ENCODE measurements around the gene CELF2. TPM values are rescaled to one million over a fixed set of nuclear protein-coding genes. Genes with fewer than 3 reads are reported as not detected.

CELF2 gene
- total and polyA plus RNA-seq, 2 donors from 2014 or later, result 1.7 to 39.2 TPM

DNA sequence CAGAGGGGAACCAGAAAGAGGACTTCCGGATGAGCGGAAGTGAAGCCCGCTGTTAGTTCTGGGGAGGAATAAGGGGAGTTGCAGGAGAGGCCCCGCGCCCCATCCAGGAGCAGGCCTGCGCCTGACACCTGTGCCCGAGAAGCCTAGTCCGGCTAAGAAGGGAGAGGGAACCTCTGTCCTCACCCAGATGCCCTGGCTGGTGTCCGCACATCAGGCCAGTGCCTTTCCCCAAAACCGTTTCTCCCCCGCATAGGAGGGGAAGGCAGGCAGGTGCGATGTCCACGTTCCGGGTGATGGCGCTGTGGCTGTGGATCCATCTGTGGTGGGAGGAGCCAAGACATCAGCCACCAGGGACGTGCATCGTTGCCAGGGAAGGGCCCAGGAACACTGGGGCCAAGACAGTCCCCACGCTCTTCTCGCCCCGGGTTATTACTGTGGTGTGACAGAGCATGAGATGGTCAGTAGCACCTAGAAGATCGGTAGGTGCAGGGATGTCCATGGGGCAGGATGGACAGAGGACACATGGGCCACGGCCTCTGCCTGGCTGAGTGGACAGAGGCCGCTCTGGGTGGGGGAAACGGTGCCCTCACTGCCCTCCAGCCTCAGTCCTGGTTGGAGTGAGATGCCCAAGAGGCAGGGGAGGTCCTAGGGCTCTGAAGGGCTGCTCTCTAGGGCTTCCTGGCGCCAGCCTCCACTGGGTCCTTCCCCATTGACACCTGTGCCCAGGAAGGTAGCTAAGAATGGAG lies 262.7 kb downstream of the CELF2 start:
- no peak overlapping the region for H3K4me3 ChIP-seq (ENCODE audit: low read length in 3 of 3)
- TF ChIP-seq CTCF (IDR thresholded peaks at IDR 0.05; ENCODE audit: borderline replicate concordance, extremely low read depth, insufficient read depth), result no peak
- intact Hi-C loops (cut with DNase I), result no loop called here
- no peaks in the 10 kb centered on the region for H3K9me3 ChIP-seq (ENCODE audit: control insufficient read depth in 2 of 3, insufficient read depth in 1 of 3, low read length in 3 of 3)
- FAIRE-seq (no peak), DNase-seq (no peak)
- no peaks in the 10 kb centered on the region for H3K4me1 ChIP-seq (ENCODE audit: control insufficient read depth in 2 of 3, insufficient read depth in 2 of 3, low read depth in 1 of 3, low read length in 3 of 3)
- no peaks in the 10 kb centered on the region for H3K27me3 ChIP-seq (ENCODE audit: control insufficient read depth, insufficient read depth, low read length)
- no peaks in the 10 kb centered on the region for H3K36me3 ChIP-seq (ENCODE audit: control insufficient read depth in 2 of 3, insufficient read depth in 3 of 3, low read length in 3 of 3)
- H3K9ac ChIP-seq (ENCODE audit: low read length in 3 of 3), result no peak overlapping the region
- no peak overlapping the region for H3K27ac ChIP-seq (ENCODE audit: low read depth in 2 of 2, low read length in 2 of 2)

DNA sequence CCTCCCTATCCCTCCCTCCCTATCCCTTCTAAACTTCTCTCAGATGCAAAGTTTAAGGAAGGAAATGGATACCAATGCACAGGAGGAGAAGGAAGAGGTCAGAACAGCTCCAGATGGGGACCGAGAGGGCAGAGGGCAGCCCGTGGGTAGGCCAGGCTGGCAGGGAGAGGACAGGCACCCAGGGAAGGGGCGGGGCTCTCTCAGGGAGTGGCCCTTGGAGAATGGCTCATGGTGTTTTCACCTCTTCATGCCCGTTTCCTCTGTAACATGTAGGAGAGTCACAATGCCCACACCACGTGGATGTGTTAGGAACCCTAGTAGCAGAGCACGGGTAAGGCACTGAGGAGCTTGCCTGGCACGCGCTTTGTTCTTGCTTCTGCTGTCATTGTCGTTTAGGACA lies 264.5 kb downstream of the CELF2 start:
- Histone ChIP-seq H3K4me1 (ENCODE audit: control insufficient read depth in 2 of 3, insufficient read depth in 2 of 3, low read depth in 1 of 3, low read length in 3 of 3) (no peaks in the 10 kb centered on the region), H3K27ac (ENCODE audit: low read depth in 2 of 2, low read length in 2 of 2) (no peak overlapping the region), H3K9ac (ENCODE audit: low read length in 3 of 3) (no peak overlapping the region), H3K9me3 (ENCODE audit: control insufficient read depth in 2 of 3, insufficient read depth in 1 of 3, low read length in 3 of 3) (no peaks in the 10 kb centered on the region), H3K4me3 (ENCODE audit: low read length in 3 of 3) (no peak overlapping the region), H3K27me3 (ENCODE audit: control insufficient read depth, insufficient read depth, low read length) (no peaks in the 10 kb centered on the region), H3K36me3 (ENCODE audit: control insufficient read depth in 2 of 3, insufficient read depth in 3 of 3, low read length in 3 of 3) (no peaks in the 10 kb centered on the region)
- DNase-seq (no peak), FAIRE-seq (no peak)
- intact Hi-C loops (cut with DNase I), result no loop called here
- no peak for TF ChIP-seq CTCF (IDR thresholded peaks at IDR 0.05; ENCODE audit: borderline replicate concordance, extremely low read depth, insufficient read depth)

- intact Hi-C loops (cut with DNase I), result no loop called here
- FAIRE-seq (no peak), DNase-seq (no peak)
- H3K4me3 ChIP-seq (ENCODE audit: low read length in 3 of 3), result no peak overlapping the region
- TF ChIP-seq CTCF (IDR thresholded peaks at IDR 0.05; ENCODE audit: borderline replicate concordance, extremely low read depth, insufficient read depth), result no peak
- no peak overlapping the region for H3K27ac ChIP-seq (ENCODE audit: low read depth in 2 of 2, low read length in 2 of 2)
- H3K9ac ChIP-seq (ENCODE audit: low read length in 3 of 3), result no peak overlapping the region
- no peaks in the 10 kb centered on the region for H3K9me3 ChIP-seq (ENCODE audit: control insufficient read depth in 2 of 3, insufficient read depth in 1 of 3, low read length in 3 of 3)
- no peaks in the 10 kb centered on the region for H3K27me3 ChIP-seq (ENCODE audit: control insufficient read depth, insufficient read depth, low read length)
- H3K36me3 ChIP-seq (ENCODE audit: control insufficient read depth in 2 of 3, insufficient read depth in 3 of 3, low read length in 3 of 3), result no peaks in the 10 kb centered on the region
- H3K4me1 ChIP-seq (ENCODE audit: control insufficient read depth in 2 of 3, insufficient read depth in 2 of 3, low read depth in 1 of 3, low read length in 3 of 3), result no peaks in the 10 kb centered on the region
These were observed 265.0 kb downstream of the CELF2 start for GRCh38 chr10:11282661-11283060.

Data from kidney (tissue), 14 donors.